Fibroblast of skin of right biceps (primary cell): ENCODE data around the gene SH3GLB2.
"Not testable (repeated sequence)": the region's sequence is repeated elsewhere in the genome, so short reads cannot be mapped to it uniquely, and the experiment has no call there.

ENCODE experiments used
- DNase-seq: peaks from one replicate; pipeline ENCODE4 v3.0.0-alpha.2; 2013

Gene SH3GLB2

GRCh38 chr9:128987805-128988204, 40.3 kb downstream of the SH3GLB2 start:
- DNase-seq, result peak; percentile 78

GRCh38 chr9:128986671-128987070, 41.5 kb downstream of the SH3GLB2 start:
- no peak for DNase-seq

GRCh38 chr9:128983536-128983935, 44.6 kb downstream of the SH3GLB2 start:
- no peak for DNase-seq

- no peak for DNase-seq
These were observed 49.0 kb downstream of the SH3GLB2 start for GRCh38 chr9:128979111-128979510.

- peak; percentile 62 for DNase-seq
These were observed 55.2 kb downstream of the SH3GLB2 start for GRCh38 chr9:128972956-128973355.

- DNase-seq, result peak; percentile 25
These were observed 58.6 kb downstream of the SH3GLB2 start for GRCh38 chr9:128969491-128969890.

- DNase-seq, result not testable (repeated sequence)
These were observed 66.7 kb downstream of the SH3GLB2 start for GRCh38 chr9:128961403-128961802.
